ENCODE measurements around the gene TCP11L1. TPM values are rescaled to one million over a fixed set of nuclear protein-coding genes. Genes with fewer than 3 reads are reported as not detected.
A peak's percentile ranks its signal among the peaks of the same experiment; 100 is the strongest.
"Not testable (repeated sequence)": the region's sequence is repeated elsewhere in the genome, so short reads cannot be mapped to it uniquely, and the experiment has no call there.

Gene TCP11L1
- total RNA-seq, 1 donor from 2014 or later: 15.7 TPM

DNA sequence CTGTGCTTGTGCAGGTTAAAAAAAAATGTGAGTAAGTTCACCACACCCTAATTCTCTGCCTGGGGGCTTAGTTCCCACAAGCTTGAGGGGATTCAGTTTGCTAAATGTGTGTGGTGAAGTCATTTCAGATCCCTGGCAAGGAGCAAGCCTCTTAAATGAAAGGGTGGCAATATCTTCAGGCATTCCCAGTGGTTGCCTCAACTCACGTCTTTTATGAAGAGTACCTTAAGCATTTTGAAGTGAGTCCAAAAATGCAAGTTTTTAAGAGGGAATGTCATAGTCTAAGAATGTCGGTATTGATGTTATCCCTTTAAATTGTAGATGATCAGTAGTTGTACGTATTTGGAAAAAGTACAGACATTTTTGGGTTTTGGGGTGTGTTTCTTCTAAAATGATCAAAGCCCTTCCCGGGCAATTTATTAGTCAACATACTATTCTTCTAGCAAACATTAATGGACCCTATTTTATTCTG lies 4.9 kb downstream of the TCP11L1 start:
- no peaks in the 10 kb centered on the region for H3K27me3 ChIP-seq
- no peaks in the 10 kb centered on the region for H3K9me3 ChIP-seq
- no peak overlapping the region for H3K27ac ChIP-seq
- TF ChIP-seq CTCF (IDR thresholded peaks at IDR 0.05): no peak
- no peak overlapping the region for H3K4me3 ChIP-seq
- peaks cover 10% of the 10 kb centered on the region for H3K36me3 ChIP-seq
- DNase-seq (no peak), ATAC-seq (no peak)
- peaks cover 11% of the 10 kb centered on the region for H3K4me1 ChIP-seq
- intact Hi-C loops (cut with DNase I): no loop called here

DNA sequence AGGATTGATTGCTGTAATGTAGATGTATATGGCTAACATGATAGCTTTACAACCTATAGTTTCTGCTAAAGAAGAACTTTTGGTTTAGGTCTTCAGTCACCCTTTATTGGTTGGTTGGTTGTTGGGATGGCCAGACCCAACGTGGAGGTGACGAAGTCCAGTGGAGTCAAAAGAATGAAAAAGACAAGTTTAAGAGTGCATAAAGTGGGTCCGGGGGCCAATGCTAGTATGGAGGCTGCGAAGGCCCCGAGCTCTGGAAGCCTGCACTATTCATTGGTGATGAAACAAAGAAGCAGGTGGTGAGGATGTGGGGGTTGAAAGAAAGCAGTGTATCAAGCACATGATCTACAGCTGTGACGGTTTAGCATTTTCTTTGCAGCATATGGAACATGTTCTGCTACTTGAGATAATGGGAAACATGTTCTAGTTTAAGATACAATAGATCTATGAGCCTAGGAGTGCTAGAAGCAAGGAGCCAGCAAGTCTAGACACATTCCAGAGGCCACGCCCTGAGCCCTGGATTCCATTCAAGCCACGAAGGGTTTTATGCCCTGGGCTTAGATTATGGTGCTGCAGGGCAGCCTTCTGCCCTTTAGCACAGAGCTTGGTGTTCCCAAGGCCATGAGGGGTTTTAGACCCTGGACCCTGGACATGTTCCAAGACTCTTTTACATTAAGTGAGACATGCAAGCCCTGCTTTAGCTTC lies 6.3 kb downstream of the TCP11L1 start:
- intact Hi-C loops (cut with DNase I): no loop called here
- Histone ChIP-seq H3K4me1 (peaks cover 5% of the 10 kb centered on the region), H3K36me3 (peaks cover 10% of the 10 kb centered on the region), H3K27ac (no peak overlapping the region), H3K27me3 (no peaks in the 10 kb centered on the region), H3K9me3 (no peaks in the 10 kb centered on the region), H3K4me3 (no peak overlapping the region)
- TF ChIP-seq CTCF (IDR thresholded peaks at IDR 0.05): no peak
- no peak for ATAC-seq
- no peak for DNase-seq

DNA sequence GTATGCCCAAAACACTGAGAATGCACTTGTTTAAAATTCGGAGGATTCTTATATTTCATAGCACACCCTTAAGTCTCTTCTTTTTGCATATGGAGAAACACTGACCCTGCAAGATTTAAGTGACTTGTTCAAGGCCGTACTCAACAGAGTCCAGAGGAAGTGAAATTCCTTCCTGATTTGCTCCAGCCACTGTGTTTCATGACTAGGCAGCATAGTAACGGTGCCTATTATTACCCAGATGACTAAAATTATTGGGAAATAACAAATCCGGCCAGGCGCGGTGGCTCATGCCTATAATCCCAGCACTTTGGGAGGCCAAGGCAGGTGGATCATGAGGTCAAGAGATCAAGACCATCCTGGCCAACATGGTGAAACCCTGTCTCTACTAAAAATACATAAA lies 9.3 kb downstream of the TCP11L1 start:
- peak; percentile 86 for ATAC-seq
- H3K9me3 ChIP-seq; H3K4me3 ChIP-seq; DNase-seq; H3K36me3 ChIP-seq; H3K4me1 ChIP-seq; intact Hi-C loops (cut with DNase I); H3K27me3 ChIP-seq; H3K27ac ChIP-seq: not testable (repeated sequence)

- ATAC-seq; intact Hi-C loops (cut with DNase I): not testable (repeated sequence)
Measured at GRCh38 chr11:33049565-33050408, 10.4 kb downstream of the TCP11L1 start.

GRCh38 chr11:33052231-33052630 lies 12.9 kb downstream of the TCP11L1 start:
- intact Hi-C loops (cut with DNase I): no loop called here
- no peak for TF ChIP-seq CTCF (IDR thresholded peaks at IDR 0.05)
- no peaks in the 10 kb centered on the region for H3K27me3 ChIP-seq
- DNase-seq (no peak), ATAC-seq (no peak)
- peak overlapping the region; percentile 48 for H3K27ac ChIP-seq
- no peaks in the 10 kb centered on the region for H3K4me1 ChIP-seq
- H3K4me3 ChIP-seq: no peak overlapping the region
- H3K36me3 ChIP-seq: peaks cover 6% of the 10 kb centered on the region
- no peaks in the 10 kb centered on the region for H3K9me3 ChIP-seq

More at GRCh38 chr11:33049565-33050408, 10.4 kb downstream of the TCP11L1 start:
- not testable (repeated sequence) for DNase-seq, H3K36me3 ChIP-seq, H3K4me3 ChIP-seq, H3K9me3 ChIP-seq, H3K4me1 ChIP-seq, H3K27ac ChIP-seq, H3K27me3 ChIP-seq

DNA sequence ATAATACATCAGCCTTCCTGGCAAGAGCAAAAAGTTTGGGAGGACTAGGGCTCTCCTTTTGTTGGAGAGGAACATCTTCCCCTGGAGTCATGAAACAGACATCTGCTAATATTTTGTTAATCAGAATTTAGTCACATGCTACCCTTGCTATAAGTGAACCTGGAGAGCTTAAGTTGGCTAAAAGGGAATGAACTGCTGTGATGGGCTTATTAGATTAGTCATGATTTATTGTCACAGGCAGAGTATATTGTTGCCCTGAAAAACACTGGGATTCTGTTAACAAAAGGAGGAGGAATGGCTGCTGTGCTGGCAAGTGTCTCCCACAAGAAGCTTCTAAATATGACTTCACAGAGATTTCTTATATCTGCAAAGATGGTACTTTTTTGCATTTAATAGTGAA lies 16.0 kb downstream of the TCP11L1 start:
- intact Hi-C loops (cut with DNase I): no loop called here
- DNase-seq: no peak
- H3K4me3 ChIP-seq: no peak overlapping the region
- no peak for ATAC-seq
- TF ChIP-seq CTCF (IDR thresholded peaks at IDR 0.05): no peak
- no peaks in the 10 kb centered on the region for H3K27me3 ChIP-seq
- no peaks in the 10 kb centered on the region for H3K9me3 ChIP-seq
- no peak overlapping the region for H3K27ac ChIP-seq
- no peaks in the 10 kb centered on the region for H3K4me1 ChIP-seq
- H3K36me3 ChIP-seq: peaks cover 38% of the 10 kb centered on the region

All from upper lobe of right lung (tissue), 1 donor.